ENCODE results near the gene OPALIN.
A peak's percentile ranks its signal among the peaks of the same experiment; 100 is the strongest.

OPALIN gene

DNA sequence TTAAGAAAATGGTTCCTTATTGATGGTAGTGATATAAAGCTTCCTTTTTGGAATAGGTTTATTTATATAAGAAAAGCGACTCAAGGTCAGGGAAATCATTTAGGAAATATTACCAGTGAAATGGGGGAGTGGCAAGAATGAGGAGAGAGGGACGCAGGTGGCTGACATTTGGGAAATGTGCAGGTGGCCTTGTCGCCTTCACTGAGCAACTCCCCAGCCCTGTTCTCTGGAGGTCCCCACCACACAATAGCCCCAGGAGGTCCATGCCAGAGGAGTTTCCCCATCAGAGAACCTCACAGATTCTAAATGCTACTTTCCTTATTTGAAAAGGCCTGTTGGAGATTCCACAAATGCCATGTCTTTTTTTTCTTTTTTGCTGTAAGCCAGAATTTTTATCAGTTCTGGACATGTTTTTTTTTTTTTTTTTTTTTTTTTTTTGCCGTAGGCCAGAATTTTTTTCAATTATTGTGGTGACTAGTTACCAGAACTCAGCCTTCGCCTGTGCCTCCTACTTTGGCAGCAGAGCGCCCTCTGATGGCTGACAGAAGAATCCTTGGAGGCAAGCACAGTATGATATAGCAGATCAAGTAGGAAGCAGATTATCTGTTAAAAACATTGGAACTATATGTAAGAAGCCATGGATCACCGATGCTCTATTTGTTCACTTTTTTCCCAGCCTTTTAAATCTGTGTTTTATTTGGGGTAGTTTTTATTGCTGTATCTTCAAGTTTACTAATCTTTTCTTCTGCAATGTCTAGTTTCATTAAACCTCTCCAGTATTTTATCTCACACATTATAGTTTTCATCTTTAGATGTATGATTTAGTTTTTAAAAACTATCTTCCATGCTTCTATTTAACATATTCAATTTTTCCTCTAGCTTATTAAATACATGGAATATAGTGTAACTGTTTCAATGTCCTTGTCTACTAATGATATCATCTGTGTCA lies 18.6 kb downstream of the OPALIN start:
- DNase-seq (ENCODE audit: low read depth): peak; percentile 56
- TF ChIP-seq, protein P1, sequence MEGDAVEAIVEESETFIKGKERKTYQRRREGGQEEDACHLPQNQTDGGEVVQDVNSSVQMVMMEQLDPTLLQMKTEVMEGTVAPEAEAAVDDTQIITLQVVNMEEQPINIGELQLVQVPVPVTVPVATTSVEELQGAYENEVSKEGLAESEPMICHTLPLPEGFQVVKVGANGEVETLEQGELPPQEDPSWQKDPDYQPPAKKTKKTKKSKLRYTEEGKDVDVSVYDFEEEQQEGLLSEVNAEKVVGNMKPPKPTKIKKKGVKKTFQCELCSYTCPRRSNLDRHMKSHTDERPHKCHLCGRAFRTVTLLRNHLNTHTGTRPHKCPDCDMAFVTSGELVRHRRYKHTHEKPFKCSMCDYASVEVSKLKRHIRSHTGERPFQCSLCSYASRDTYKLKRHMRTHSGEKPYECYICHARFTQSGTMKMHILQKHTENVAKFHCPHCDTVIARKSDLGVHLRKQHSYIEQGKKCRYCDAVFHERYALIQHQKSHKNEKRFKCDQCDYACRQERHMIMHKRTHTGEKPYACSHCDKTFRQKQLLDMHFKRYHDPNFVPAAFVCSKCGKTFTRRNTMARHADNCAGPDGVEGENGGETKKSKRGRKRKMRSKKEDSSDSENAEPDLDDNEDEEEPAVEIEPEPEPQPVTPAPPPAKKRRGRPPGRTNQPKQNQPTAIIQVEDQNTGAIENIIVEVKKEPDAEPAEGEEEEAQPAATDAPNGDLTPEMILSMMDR (conservative IDR thresholded peaks at IDR 0.05; ENCODE audit: low read length): peak; percentile 67

DNA sequence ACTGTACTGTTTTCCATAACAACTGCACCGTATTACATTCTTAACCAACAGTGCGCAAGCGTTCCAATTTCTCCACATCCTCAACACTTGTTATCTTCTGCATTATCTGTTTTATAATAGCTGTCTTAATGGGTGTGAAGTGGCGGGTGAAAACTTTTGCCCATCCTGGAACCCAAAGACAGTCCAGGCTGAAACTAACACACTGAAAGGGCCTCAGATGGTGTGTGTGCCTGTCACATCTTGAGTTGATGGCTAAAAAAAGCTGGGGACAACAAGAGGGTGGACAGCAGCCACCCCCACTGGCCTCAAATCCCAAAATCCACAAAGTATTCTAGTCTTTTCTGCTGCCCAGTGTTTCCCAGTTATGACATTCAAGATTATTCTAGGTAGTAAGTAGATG lies 19.4 kb downstream of the OPALIN start:
- no peak overlapping the region for H3K4me3 ChIP-seq (ENCODE audit: low read length)
- TF ChIP-seq, protein P1 (conservative IDR thresholded peaks at IDR 0.05; ENCODE audit: low read length): no peak
- DNase-seq (ENCODE audit: low read depth): no peak

More for the DNA sequence above, 18.6 kb downstream of the OPALIN start:
- no peak overlapping the region for H3K4me3 ChIP-seq (ENCODE audit: low read length)

DNA sequence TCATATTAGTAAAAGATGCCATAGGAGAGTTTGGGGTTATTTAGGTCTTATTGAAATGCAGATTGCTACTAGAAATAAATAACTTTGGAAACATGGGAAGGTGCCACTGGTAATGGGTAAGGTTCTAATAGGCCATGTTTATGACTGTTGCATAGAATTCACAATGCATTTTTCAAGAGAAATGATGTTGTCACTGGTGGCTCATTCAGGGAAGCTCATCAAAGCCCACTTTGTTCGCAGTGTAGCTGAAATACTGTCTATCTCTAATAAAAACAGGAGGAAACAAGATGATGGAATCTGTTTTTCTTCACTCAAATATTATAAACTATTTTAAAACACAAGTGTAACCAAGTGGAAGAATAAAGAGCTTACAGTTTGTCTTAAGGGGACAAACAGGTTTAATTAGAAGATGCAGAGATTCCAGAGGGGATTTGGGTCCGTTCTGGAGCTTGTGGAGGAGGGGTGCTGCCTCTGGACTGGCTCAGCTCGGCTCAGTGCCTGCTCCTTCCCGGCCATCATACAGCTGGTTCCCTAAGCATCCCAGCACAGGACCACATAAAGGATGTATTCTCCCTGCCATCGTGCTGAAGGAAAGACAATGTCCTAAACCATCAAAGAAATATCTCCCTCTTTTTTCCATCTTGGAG lies 20.4 kb downstream of the OPALIN start:
- no peak for DNase-seq (ENCODE audit: low read depth)
- no peak overlapping the region for H3K4me3 ChIP-seq (ENCODE audit: low read length)
- TF ChIP-seq, protein P1 (conservative IDR thresholded peaks at IDR 0.05; ENCODE audit: low read length): no peak

DNA sequence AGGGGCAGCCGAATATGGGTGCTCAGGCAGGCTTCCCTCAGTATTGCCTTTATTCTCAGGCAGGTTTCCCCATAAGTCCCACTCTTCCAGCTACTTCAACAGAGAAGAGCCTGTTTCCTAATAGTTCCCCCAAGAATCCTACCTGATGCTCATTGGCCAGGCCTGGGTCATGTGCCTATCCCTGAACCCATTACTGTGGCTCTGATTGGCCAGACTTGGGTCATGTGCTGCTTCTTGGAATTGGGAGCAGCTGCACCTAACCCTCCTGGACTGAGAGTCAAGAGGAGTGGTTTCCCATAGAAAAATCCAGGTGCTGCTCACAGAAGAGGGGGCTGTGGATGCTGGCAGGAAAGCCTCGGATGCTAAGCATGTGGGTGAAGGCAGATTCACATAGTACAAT lies 21.7 kb downstream of the OPALIN start:
- DNase-seq (ENCODE audit: low read depth): no peak
- no peak overlapping the region for H3K4me3 ChIP-seq (ENCODE audit: low read length)
- TF ChIP-seq, protein P1 (conservative IDR thresholded peaks at IDR 0.05; ENCODE audit: low read length): no peak

DNA sequence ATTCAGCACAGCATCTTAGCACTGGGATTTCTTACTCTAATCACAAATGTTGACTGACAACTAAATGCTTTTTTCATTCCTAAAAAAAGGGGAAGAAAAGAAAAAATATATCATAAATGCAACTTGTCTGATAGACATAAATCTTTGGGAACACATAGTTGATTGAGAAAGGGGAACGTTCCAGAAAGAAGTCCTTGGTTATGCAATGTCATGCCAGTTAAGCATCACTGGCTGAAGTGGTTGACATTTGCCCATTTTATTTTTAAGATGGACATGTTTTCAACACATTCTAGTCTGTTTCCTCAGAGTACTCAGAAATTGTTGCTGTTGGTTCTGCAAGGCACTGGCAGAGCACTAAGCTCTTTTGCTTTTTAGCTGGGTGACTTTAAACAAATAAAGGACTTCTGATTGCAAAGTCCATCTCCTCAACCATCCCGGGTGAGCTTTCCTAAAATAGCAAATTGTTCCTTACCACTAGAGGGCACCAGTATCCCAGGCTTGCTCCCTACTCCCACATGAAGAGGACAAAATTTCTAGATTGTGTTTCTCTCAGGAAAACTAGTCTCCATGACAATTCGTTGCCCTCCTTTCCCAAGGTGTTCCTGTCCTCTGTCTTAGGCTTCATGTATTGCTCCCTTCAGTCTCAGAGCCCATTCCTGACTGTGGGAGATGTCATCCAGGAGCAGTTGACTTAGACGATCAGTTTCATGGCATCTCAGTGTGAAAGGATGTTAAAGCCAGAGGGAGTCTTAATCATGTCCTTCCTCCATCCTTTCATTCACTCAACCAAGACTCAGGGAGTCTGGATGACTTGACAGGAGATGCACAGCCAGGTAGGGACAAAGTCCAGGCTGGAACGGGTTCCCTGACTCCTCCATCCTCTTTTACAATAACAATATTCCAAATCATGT lies 23.9 kb downstream of the OPALIN start:
- H3K4me3 ChIP-seq (ENCODE audit: low read length): no peak overlapping the region
- peak; percentile 49 for DNase-seq (ENCODE audit: low read depth)
- TF ChIP-seq, protein P1 (conservative IDR thresholded peaks at IDR 0.05; ENCODE audit: low read length): peak; percentile 87

DNA sequence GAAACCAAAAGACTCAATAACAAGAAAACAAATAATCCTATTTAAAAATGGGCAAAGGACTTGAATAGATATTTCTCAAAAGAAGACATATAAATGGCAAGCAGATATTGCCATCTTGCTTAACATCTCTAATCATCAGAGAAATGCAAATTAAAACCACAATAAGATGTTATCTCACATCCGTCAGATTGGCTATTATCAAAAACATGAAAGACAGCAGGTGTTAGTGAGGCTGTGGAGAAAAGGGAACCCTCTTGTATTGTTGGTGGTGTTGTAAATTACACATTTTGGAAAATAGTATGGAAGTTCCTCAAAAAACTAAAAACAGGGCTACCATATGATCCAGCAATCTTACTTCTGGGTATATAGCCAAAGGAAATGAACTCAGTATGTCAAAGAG lies 25.7 kb downstream of the OPALIN start:
- TF ChIP-seq, protein P1 (conservative IDR thresholded peaks at IDR 0.05; ENCODE audit: low read length): no peak
- DNase-seq (ENCODE audit: low read depth): no peak
- H3K4me3 ChIP-seq (ENCODE audit: low read length): no peak overlapping the region
